DMS153 (cell line): ENCODE measurements around the gene SPIRE1.
A peak's percentile ranks its signal among the peaks of the same experiment; 100 is the strongest.
"Not testable (repeated sequence)": the region's sequence is repeated elsewhere in the genome, so short reads cannot be mapped to it uniquely, and the experiment has no call there.

Source experiments
- DNase-seq: peaks from one replicate; lab custom pipeline; 2025; lab: John Stamatoyannopoulos, UW

The SPIRE1 gene

GRCh38 chr18:12645751-12646203, 12.1 kb downstream of the SPIRE1 start:
- DNase-seq = peak; percentile 59

DNA sequence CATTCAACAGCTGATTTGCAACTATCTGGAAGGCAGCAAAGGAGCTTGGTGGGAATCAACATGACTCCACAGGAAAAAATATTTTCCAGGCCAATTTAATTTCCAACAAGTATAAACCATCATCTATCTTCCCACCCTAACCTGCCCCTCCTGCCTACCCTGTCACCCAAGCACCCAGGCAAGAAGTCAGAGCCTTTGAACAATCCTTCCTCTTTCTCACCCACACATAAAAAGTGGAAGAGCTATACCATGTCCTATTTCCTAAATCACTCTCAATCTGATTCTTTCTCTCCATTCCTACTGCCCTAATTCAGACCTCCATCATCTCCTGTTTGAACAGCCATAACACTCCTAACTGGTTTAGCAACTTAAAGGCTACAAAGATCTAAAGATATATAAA, 12.7 kb downstream of the SPIRE1 start:
- DNase-seq = no peak

- DNase-seq = not testable (repeated sequence)
Measured at GRCh38 chr18:12643756-12644155, 14.2 kb downstream of the SPIRE1 start.

GRCh38 chr18:12640881-12641200, 17.1 kb downstream of the SPIRE1 start:
- no peak for DNase-seq

GRCh38 chr18:12639990-12640880, 17.7 kb downstream of the SPIRE1 start:
- DNase-seq = no peak

DNA sequence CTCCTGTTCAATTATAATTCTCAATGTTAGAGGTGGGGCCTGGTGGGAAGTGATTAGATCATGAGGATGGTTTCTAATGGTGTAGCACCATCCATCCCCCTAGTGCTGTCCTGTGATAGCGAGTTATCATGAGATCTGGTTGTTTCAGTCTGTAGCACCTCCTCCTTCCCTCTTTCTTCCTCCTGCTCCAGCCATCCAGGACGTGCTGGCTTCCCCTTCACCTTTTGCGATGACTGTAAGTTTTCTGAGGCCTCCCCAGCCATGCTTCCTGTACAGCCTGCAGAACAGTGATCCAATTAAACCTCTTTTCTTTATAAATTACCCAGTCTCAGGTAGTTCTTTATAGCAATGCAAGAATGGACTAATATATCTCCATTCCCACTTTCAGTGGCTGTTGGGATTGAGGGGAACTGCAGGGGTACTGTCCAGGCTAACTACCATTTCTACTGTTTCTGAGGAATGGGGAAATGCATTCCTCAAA, 19.2 kb downstream of the SPIRE1 start:
- DNase-seq = no peak

DNA sequence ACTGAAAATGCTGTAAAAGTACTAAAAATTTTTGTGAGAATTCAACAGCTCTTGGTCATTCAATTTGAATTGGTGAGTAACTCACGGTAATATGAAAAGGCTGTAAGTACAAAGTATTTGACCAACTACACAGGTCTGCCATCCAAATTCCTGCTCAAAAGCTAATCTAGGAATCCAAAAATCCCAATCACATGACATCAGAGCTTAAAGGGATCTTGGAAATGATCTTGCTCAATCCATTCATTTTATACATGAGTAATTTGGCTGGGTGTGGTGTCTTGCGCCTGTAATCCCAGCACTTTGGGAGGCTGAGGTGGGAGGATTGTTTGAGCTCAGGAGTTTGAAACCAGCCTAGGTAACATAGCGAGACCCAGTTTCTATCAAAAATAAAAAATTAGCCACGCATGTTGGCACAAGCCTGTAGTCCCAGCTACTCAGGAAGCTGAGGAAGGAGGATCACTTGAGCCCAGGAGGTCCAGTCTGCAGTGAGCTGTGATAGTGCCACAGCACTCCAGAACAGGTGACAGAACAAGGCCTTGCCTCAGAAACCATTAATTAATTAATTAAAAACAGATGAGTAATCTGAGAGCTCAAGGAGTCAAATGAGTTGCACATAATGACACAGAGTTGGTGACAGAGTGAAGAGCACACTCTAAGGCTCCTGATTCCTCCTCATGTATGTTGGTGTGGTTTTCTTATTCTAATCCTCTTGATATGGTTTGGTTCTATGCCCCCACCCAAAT, 19.8 kb downstream of the SPIRE1 start:
- DNase-seq = no peak

GRCh38 chr18:12637393-12637792, 20.5 kb downstream of the SPIRE1 start:
- DNase-seq = no peak

GRCh38 chr18:12631831-12632477, 26.0 kb downstream of the SPIRE1 start:
- no peak for DNase-seq

DNA sequence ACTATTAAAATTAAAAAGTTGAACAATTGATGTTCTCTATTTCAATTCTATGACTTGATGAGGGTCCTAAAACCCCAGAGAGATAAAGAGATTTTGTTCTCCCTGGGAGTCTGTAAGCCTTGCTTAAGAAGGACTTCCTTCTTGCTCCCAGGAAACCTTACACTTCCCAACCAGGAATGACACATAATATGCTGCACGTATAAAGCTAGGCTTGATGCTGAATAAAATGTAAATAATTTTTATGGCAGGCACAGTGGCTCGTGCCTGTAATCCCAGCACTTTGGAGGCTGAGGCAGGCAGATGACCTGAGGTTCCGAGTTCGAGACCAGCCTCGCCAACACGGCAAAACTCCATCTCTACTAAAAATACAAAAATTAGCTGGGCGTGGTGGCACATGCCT, 27.8 kb downstream of the SPIRE1 start:
- DNase-seq = no peak

DNA sequence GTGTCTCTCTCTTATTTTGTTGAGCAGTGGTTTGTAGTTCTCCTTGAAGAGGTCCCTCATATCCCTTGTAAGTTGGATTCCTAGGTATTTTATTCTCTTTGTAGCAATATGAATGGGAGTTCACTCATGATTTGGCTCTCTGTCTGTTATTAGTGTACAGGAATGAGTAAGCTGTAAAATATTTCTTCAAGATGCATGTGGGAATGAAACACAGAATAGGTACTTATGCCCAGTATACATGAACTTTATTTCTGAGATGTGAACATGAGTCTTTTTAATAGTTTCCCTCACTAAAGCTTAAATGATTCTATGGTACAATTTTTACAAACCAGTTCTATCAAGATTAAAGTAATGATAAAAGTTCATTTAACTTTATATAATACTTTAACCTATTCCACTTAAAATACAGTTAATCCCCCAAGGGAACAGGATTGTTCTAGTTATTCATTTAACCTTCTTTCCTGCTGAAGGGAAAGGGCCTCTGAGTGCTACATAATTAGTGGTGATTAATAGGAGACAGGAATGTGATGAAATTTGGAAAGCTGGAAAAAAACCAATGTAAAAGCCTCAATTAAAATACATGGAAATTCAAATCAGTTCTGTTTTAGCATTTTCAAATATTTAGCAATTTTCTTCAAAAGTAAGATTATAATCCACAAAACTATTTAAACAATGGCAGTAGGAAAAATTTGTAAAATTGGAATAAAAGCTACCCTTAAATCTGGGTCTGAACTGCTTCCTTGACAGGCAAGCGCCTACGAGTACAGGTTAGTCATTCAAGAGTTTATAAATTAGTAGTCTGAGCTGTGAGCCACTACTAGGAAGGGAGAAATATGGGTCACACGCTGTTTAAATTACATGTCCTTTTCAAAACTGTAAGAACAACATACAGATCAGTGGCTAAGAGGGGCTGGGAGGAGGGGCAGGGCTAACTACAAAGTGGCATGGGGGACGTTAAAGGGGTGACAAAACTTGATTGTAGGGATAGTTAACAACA, 28.9 kb downstream of the SPIRE1 start:
- DNase-seq = no peak

DNA sequence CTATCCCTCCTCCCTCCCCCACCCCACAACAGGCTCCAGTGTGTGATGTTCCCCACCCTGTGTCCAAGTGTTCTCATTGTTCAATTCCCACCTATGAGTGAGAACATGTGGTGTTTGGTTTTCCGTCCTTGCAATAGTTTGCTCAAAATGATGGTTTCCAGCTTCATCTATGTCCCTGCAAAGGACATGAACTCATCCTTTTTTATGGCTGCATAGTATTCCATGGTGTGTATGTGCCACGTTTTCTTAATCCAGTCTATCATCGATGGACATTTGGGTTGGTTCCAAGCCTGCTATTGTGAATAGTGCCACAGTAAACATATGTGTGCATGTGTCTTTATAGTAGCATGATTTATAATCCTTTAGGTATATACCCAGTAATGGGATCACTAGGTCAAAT, 30.7 kb downstream of the SPIRE1 start:
- not testable (repeated sequence) for DNase-seq

- DNase-seq = no peak
Measured at GRCh38 chr18:12625241-12625640, 32.7 kb downstream of the SPIRE1 start.

DNA sequence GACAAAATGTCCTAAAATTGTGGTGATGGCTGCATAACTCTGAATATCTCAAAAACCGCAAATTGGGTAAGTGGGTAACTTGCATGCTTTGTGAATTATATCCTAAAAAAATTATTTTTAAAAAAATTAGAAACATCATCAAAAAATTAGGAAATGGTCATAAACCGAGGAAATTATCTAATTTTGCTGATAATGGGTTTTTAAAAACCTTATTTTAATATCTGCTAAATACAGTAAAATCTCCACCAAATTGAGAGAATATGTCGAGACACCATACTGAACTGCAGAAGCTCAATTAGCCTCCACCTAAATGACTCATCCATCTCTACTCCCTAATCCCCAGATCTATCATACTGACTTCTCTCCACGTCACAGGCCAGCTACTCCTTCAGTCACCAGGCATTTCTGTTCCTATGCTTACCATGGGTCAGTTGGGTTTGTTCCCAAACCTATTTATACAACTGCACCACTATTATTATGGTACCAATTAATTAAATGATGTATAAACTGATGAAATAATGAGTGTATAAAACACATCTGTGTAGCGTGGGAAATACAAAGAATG, 36.1 kb downstream of the SPIRE1 start:
- no peak for DNase-seq

DNA sequence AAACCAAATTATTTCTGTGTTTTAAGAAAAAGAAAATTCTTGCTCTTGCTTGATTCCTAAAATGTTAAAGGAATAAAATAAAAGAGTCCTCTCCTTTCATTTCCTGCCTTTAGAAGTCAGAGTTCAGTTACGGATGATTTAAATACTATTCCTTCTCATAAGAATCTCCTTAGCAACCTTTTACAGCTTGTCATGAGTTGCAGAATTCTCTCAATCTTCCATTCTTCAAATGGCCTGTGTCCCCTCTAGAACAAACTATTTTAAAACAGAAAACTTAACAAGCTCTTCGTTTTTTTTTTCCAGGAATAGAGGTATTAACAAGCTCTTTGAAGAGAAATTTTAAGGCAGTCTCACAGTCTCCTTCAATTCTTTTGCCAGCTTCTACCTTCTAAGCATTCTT, 42.2 kb downstream of the SPIRE1 start:
- DNase-seq = no peak

DNA sequence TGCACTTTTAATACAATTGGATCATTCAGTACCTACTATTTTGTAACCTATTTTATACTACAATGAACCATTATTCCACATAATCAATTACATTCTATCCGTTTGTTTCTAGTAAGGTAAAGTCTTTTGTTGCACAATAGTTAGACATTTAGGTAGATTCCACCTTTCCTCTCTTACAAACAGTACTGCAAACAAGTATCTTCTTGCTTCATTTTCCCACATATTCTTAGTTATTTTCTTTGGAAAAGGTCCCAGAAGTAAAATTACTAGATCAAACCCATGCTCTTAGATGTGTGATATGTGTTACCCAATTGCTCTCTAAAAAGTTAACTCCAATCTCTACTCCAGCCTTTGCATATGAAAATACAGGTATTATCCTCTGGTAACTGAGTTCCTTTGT, 49.6 kb downstream of the SPIRE1 start:
- DNase-seq = no peak

DNA sequence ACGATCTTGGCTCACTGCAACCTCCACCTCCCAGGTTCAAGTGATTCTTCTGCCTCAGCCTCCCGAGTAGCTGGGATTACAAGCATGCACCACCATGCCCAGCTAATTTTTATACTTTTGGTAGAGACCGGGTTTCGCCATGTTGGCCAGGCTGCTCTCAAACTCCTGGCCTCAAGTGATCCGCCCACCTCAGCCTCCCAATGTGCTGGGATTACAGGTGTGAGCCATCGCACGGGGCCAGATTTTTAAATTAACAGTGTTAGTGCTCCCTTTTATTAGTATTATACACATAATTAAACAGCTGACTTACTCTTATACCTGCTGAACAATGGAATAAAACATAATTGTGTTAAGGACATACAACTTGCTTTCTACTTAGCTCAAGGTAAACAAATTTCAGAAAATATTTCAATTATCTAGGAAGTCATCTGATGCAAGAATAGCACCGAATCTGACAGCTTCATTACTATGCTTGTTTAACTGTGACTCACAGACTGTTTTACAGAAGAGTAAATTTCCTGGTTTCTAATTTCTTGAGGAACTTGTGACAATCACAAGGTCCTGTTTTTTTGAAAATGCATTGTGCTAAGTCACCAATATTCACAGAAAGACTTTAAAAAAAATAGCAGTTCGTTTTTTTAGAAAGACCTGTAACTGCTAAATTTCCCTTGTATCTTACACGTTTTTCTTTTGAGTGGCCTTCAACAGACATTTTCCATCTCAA, 51.2 kb downstream of the SPIRE1 start:
- DNase-seq = no peak

- DNase-seq = no peak
Measured at GRCh38 chr18:12604445-12605007, 53.4 kb downstream of the SPIRE1 start.

GRCh38 chr18:12599966-12600365, 57.9 kb downstream of the SPIRE1 start:
- no peak for DNase-seq

DNA sequence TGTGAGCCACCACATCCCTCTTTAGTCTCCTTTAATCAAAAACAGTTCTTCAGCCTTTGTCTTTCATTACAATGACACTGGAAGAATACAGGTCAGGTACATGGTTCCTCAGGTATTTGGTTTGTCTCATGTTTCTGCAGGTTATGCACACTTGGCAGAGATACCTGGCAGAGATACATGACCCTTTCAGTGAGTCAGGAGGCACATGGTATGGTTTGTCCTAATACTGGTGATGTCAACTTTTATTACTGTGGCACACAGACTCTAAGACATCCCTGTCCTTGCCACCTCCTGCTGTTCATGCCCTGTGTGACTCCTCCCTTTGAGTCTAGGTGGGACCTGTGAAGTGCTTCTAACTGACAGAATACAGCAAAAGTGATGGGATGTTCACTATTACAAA, 58.4 kb downstream of the SPIRE1 start:
- DNase-seq = no peak
